GM12872 (cell line): ENCODE data around the gene RBM38.

Source experiments
- CTCF ChIP-seq: IDR thresholded peaks from 3 replicates; pipeline ENCODE4 v1.5.1; 2011; ENCODE audit warnings: low read depth, mild to moderate bottlenecking, low read length, moderate library complexity; ENCODE audit not compliant: insufficient read depth

Gene RBM38

GRCh38 chr20:57432480-57432861, 41.3 kb downstream of the RBM38 start:
- no peak for TF ChIP-seq CTCF

- TF ChIP-seq CTCF = no peak
Measured at GRCh38 chr20:57432862-57433491, 41.8 kb downstream of the RBM38 start.

- TF ChIP-seq CTCF = no peak
Measured at GRCh38 chr20:57433657-57434389, 42.6 kb downstream of the RBM38 start.

- peak; percentile 39; the same call in 2 of the 3 replicates for TF ChIP-seq CTCF
Measured at GRCh38 chr20:57434390-57434700, 43.1 kb downstream of the RBM38 start.

- no peak for TF ChIP-seq CTCF
Measured at GRCh38 chr20:57435105-57435497, 43.9 kb downstream of the RBM38 start.

GRCh38 chr20:57435498-57436222, 44.5 kb downstream of the RBM38 start:
- peak; percentile 29; the same call in 1 of the 3 replicates for TF ChIP-seq CTCF

- no peak for TF ChIP-seq CTCF
Measured at GRCh38 chr20:57436223-57436545, 45.0 kb downstream of the RBM38 start.
